ENCODE data around the gene LIPC.

Gene LIPC

DNA sequence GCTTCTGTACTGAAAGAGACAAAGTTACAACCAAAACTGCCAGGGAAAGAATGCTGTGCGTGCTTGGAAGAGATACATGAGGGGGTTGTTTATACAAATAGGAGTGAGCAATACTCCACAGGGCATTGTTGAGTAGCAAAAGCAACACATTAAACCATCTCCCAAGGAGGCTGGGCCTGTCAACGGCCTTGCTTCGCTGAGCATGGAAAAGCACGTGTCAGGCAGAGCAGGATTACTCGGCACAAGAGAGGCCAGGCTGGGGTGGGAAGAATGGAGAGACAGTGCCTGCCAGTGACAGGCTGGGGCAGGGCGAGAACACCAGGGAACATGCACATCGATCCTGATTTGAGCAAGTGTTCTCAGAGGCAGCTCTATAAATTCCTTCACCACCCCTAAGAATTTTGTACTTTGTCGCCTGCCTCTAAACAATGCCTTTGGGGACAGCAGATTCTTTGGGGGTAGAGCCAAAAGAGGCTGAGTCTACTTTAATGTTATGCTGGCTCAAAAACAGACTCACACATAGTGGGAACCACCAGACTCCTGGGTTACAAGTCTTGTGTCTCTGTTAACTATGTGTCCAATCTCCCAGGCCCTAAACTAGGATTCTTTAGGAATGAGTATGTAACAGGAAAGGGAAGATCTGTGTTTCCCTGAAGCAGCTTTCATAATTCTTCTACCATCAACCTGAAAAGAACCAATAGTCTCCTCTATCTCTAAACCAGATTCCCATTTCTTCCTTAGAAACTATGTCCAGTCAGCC lies 67.2 kb downstream of the LIPC start:
- DNase-seq: no peak

DNA sequence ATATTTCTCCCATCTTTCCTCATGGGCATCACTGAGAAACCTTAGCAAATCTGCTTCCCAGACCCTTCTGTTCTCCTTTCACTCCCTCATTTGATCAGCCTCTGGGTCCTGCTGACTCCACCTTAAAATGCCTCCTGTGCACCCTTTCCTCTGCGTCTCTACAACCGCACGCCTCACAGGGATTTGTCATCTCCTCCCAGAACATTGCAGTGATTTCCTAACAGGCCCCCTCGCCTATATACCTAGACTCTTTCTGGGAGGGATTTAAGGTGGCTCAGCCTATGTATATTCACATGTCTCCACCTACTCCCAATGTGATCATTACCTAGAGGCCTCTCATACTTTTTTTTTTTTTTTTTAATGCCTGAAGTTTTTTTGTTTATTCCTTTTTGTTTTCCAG lies 69.2 kb downstream of the LIPC start:
- no peak for DNase-seq

DNA sequence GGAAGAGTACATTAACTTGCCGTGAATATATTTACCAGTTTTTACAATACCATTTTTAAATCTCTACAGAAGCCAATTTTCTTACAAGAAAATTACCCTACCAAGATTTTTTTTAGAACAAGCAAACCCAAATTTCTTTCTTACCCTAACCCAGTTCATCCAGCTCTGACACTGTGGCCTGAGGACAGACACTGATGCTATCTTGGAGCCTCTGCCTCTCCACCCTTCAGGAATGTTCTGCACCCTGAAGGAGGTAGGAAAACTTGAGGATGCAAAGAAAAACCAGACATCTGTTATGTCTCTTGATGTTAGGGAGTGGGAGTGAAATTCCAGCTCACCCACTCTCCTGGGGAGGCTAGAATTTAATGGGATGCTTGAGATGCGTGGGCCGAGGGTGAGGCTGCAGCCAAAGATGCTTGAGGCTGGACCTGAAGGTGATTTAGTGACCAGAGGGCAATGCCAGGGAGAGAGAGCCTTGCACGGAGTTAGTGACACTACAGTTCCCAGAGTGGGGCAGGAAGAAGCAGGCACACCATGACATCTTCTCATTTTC lies 69.9 kb downstream of the LIPC start:
- DNase-seq: no peak

- no peak for DNase-seq
Observed at GRCh38 chr15:58503139-58504027, 71.6 kb downstream of the LIPC start.

DNA sequence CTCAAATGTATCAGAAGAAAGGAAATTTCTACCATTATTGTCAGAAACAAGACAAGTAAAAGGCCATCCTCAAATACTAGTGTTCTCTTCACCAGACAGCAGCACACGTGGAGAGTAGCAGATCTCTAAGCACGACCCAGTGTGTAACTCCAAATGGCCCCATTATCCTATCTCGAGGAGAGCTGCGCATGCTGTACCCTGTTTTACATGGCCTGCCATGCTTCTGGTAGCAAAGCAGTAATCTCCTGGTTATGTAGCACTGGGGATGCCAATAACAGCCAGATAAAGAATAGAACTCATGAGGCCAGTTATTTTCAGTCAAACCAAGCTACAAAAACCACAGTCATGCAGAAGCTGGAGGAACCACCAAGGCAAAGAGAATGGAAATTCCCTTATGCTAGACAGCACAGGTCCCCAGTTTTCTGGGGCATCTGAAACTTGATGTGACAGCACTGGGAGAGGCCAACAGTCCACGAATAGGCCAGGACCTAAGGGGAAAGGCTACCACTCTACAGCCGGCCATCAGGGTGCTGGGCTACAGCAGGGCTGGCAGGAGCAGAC lies 73.0 kb downstream of the LIPC start:
- DNase-seq: no peak

GRCh38 chr15:58505581-58505980 lies 73.8 kb downstream of the LIPC start:
- no peak for DNase-seq

- no peak for DNase-seq
Observed at GRCh38 chr15:58506064-58506490, 74.3 kb downstream of the LIPC start.

DNA sequence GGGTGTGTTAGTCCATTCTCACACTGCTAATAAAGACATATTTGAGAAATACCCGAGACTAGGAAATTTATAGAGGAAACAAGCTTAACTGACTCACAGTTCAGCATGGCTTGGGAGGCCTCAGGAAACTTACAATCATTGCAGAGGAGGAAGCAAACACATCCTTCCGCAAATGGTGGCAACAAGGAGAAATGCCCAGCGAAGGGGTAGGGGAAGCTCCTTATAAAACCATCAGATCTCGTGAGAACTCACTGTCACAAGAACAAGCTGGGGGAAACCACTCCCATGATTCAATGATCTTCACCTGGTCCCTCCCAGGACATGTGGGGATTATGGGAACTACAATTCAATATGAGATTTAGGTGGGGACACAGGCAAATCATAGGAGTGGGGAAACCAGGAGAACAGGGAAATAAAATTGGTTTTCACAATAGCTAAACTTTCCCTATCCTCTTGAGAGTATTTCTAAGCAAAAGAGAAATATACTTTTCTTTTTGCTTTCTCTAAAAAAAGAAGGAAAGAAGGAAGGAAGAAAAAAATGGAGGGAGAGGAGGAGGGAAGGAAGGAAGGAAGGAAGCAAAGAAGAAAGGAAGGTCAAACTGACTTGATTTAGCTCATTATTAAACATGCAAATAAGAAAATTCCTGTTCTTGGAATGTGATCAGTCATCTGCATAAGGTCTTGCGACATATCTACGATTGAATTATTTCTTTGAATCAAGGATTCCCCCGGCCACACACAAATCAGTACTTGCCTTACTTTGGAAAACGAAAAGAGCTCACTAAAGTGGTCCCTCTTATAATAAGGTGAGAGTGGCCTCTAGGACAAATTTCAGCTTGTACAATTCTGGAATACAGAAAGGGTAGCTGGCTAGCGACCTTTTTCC lies 75.2 kb downstream of the LIPC start:
- DNase-seq: no peak

GRCh38 chr15:58509556-58509955 lies 77.8 kb downstream of the LIPC start:
- no peak for DNase-seq

DNA sequence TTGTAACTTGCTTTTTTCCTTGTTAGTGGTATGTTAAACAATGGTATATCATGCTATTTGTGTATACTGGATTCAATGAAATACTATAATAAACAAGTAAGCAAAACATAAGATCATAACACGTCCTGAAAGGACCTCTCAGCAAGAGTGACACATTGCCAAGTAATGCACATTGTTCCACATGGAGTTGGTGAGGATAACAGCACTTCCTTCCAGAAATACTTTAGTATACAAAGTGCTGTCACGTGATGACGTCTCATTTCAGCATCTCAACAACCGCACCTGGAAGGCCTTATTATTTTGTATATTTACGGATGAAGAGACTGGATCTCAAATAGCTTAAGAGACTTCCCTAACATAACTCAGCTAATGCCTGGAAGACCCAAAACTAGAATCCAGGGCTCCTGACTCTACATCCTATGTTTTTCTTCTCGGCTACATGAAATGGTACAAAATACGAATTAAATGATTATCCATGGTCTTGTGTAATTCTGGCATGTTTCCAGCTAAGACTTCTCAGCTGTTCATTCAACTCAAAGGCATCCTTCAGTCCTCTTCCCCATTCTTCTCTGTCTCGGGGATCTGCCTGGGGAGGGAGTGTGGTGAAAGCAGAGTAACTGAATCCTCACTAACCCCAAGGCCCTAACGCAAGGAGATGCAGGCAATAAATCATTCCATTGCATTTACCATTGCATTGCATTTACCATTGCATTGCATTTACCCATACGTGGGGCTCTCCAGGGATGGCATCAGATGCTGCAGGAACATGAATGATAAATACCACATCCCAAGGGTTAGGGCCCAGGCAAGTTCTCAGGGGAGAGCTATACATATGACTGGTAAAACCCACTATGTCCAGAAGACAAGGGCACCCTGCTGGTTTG lies 79.2 kb downstream of the LIPC start:
- DNase-seq: no peak

- no peak for DNase-seq
Observed at GRCh38 chr15:58511599-58511987, 79.8 kb downstream of the LIPC start.

- DNase-seq: no peak
Observed at GRCh38 chr15:58512522-58512921, 80.7 kb downstream of the LIPC start.

DNA sequence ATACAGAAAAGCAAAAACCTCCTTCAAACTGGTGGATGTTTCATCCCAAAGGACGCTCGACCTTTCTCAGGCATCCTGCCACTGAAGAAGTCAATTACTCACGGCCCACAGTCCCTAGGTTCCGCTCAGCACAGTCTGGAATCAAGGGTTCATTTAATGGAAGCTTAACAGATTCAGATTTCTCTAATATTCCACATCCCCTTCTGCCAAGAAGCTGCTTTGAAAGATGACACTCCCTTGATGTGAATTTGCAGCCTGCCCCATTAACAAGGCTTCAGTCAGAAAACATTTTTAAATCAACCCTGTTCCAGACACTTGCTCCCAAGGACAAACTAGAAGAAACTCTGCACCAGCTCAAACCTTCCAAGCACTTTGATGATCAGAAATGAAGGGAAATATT lies 81.2 kb downstream of the LIPC start:
- no peak for DNase-seq

DNA sequence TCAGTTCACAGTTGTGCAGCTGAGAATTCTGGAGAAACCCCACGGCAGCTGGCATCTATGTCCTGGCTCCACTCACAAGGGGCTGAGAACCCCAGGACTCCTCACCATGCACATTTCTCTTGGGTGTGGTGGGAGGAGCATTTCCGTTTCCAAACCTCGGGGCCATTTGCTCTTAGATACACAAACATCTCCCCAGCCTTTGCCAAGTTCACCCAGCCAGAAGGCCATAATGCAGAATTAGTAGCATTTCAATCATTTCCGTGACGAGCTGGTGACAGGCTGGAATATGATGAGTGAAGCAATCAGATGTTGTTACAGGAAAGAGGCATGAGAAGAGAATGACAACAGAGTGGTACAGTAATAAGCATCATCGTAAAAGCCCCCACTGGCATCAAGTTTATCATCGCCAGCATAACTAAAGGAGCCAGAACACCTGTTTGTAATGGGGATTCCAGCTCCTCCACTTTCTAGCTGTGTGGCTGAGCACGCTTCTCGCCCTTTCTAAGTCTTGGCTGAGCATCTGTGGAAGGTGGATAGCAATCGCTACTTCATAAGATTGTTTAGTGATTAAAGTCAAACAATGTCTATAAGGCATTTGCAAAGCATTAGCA lies 82.0 kb downstream of the LIPC start:
- no peak for DNase-seq

GRCh38 chr15:58515807-58516206 lies 84.0 kb downstream of the LIPC start:
- peak in 1 of 5 donors; percentile 70 for DNase-seq

DNA sequence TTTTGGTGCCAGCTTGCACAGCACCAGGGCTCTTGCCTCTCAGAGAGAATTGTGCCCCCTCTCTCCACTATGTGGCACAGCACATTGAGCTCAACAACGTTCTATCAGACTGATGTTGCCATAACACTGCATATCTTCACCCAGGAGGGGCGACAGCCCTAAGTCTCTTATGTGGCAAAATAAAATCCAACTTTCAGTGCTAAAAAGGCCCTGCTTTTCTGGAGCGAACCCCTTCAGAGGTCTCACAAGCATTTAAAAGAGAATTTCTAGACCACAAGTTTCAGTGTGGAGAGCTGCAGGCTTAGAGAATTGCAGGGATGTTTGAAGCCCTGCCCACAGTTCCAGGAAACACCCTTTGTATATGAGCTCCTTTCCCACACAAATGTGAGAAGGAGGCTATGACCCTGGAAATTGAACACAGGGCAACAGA lies 85.5 kb downstream of the LIPC start:
- peak in 1 of 5 donors; percentile 64 for DNase-seq

DNA sequence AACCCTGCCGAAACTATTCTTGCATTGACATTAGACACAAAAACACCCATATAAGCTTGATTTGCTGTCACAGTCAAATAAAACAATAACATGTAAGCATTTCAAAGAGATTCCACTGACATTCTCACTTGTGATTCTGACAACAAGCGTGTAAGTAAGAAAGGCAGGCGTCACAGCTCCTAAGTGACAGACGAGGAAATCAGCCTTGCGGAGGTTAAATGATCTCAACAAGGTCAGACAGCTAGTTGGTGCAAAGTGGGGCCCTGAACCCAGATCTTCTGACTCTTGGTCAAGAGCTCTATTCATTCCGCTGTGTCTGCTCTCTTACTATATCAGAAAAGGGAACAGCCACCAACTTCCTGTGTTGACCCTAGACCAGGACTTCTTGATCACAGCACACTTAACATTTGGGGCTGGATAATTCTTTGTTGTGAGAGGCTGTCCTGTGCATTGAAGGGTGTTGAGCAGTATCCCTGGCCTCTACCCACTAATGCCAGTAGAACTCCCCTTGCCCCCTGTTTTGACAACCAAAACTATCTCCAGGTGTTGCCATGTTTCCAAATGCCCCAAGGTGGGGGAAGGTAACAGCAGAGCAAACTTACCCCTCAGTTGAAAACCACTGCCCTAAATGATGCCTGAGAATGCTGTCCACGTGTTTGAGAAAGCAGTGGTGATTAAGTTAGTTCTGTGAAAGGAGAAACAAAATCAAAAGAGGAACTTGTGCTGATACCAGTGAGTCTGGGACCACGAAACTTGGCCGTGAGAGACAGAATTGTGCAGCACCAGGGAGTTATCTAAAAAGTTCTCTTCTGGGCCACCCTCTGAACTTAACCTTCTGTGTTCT lies 86.1 kb downstream of the LIPC start:
- peak in 1 of 5 donors; percentile 12 for DNase-seq

DNA sequence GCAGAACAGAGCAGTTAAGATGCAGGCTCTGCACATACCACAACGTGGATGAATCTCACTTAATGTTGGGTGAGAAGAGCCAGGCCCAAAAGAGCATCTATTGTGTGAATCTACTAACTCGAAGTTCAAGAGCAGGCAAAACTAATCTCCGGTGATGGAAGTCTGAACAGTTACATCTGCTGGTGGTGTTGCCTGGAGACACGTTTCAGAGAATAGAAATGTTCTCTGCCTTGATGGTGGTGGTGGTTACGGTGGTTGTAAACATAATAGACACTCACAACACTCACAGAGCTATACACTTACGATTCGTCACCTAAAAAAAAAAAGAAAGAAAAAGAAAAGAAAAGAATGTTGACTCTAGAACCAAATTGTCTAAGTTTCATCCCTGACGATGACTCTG lies 86.8 kb downstream of the LIPC start:
- no peak for DNase-seq

DNA sequence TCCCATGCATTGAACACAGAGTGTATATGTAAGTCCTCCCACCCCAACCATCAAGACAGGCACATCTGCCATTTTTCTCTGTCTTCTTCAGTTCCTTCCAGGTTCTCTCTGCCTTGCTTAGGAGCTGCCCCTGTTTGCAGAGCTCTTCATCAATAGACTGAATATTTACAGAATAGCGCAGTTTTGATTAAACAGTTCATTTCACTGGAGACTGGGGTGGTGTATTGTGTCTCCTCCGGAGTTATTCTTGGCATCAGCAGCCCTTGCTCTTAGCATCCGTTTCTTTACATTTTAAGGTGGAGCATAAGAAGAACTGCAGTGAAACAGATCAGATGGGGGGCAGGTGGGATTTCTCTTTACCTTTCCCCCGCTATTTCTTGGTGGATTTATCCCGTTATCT lies 87.7 kb downstream of the LIPC start:
- no peak for DNase-seq

- no peak for DNase-seq
Observed at GRCh38 chr15:58520464-58520863, 88.7 kb downstream of the LIPC start.

Data from T-helper 1 cell (primary cell).